GM21825 (cell line): ENCODE results near the gene POLE4.

Experiments used
- ATAC-seq: cut with Tn5 transposase; IDR thresholded peaks from one replicate; pipeline ENCODE4 v1.9.1; 2021; ENCODE audit warnings: mild to moderate bottlenecking, moderate library complexity; ENCODE audit not compliant: unreplicated experiment

POLE4 gene

GRCh38 chr2:74958274-74959105, at the start of gene POLE4:
Gene POLE4, plus strand, starts transcription at chr2:74958643. Its CDS starts 37 bp downstream, at chr2:74958680.
- peak; percentile 93 for ATAC-seq

- ATAC-seq = no peak
These were observed 49.5 kb upstream of the POLE4 start for GRCh38 chr2:74908748-74909444.

- no peak for ATAC-seq
These were observed 48.2 kb upstream of the POLE4 start for GRCh38 chr2:74910245-74910644.

GRCh38 chr2:74911061-74911460, 47.4 kb upstream of the POLE4 start:
- no peak for ATAC-seq

GRCh38 chr2:74915743-74916142, 42.7 kb upstream of the POLE4 start:
- ATAC-seq = peak; percentile 72

- ATAC-seq = no peak
These were observed 42.0 kb upstream of the POLE4 start for GRCh38 chr2:74916394-74916793.

GRCh38 chr2:74917702-74918619, 40.5 kb upstream of the POLE4 start:
- ATAC-seq = no peak

GRCh38 chr2:74919827-74920226, 38.6 kb upstream of the POLE4 start:
- ATAC-seq = no peak

GRCh38 chr2:74921236-74921736, 37.2 kb upstream of the POLE4 start:
- no peak for ATAC-seq

GRCh38 chr2:74922592-74923227, 35.7 kb upstream of the POLE4 start:
- ATAC-seq = no peak

GRCh38 chr2:74924463-74925265, 33.8 kb upstream of the POLE4 start:
- ATAC-seq = no peak

GRCh38 chr2:74925361-74925786, 33.1 kb upstream of the POLE4 start:
- no peak for ATAC-seq

GRCh38 chr2:74927621-74928020, 30.8 kb upstream of the POLE4 start:
- ATAC-seq = no peak

- no peak for ATAC-seq
These were observed 27.5 kb upstream of the POLE4 start for GRCh38 chr2:74930811-74931486.

- no peak for ATAC-seq
These were observed 26.5 kb upstream of the POLE4 start for GRCh38 chr2:74931940-74932339.

GRCh38 chr2:74935975-74936391, 22.5 kb upstream of the POLE4 start:
- ATAC-seq = no peak

- ATAC-seq = no peak
These were observed 21.1 kb upstream of the POLE4 start for GRCh38 chr2:74937221-74937880.

- ATAC-seq = no peak
These were observed 20.2 kb upstream of the POLE4 start for GRCh38 chr2:74938264-74938663.
